Caco-2 (cell line): Measurements from ENCODE around the gene CLSTN2. TPM values are rescaled to one million over a fixed set of nuclear protein-coding genes. Genes with fewer than 3 reads are reported as not detected.

Source experiments
- BruUV-seq: library from RNA; stranded (reverse); fragments of 400-500 nt; replicated peaks from 2 replicates; lab custom pipeline; 2021; lab: Mats Ljungman, UMichigan
- CTCF ChIA-PET: fragments of 300-600 bp; sonication (Branson Sonifier 250); formaldehyde crosslinking; loops from one replicate; lab custom pipeline; 2022; ENCODE audit warnings: antibody characterized with exemption; lab: Charles Lee
- POLR2A ChIA-PET: fragments of 300-600 bp; sonication (Branson Sonifier 250); formaldehyde crosslinking; loops from one replicate; lab custom pipeline; 2022; ENCODE audit warnings: antibody characterized with exemption; lab: Charles Lee
- DNase-seq, 2 experiments: peaks; one replicate each; pipeline versions ENCODE4 v3.0.0 to v3.0.0-alpha.2; 2020 to 2022
- H3K27me3 ChIP-seq: replicated peaks from 2 replicates; pipeline ENCODE4 v1.6.0; 2011; ENCODE audit warnings: low read length; ENCODE audit not compliant: control insufficient read depth, insufficient read depth
- H3K36me3 ChIP-seq: 2 replicates; pipeline ENCODE4 v1.5.1; 2011; ENCODE audit warnings: low read length; ENCODE audit not compliant: control insufficient read depth, insufficient read depth
- H3K4me1 ChIP-seq: fragments of 250-450 bp; sonication (Bioruptor Pico); 2 replicates; pipeline ENCODE4 v1.5.1; 2020; ENCODE audit warnings: mild to moderate bottlenecking
- H3K4me3 ChIP-seq: 2 replicates; pipeline ENCODE4 v1.5.1; 2011; ENCODE audit warnings: low read depth, mild to moderate bottlenecking, control low read depth, low read length
- H3K9me3 ChIP-seq: fragments of 250-450 bp; sonication (Bioruptor Pico); 2 replicates; pipeline ENCODE4 v1.5.1; 2020; ENCODE audit warnings: mild to moderate bottlenecking, moderate library complexity
- H3K27ac Mint-ChIP-seq: one replicate; pipeline ENCODE4 v1.8.0; 2022; ENCODE audit warnings: mixed read lengths; ENCODE audit not compliant: unreplicated experiment
- H3K27me3 Mint-ChIP-seq: one replicate; pipeline ENCODE4 v1.8.0; 2022; ENCODE audit warnings: mixed read lengths; ENCODE audit not compliant: insufficient read depth, unreplicated experiment
- H3K36me3 Mint-ChIP-seq: one replicate; pipeline ENCODE4 v1.8.0; 2022; ENCODE audit warnings: mild to moderate bottlenecking, mixed read lengths; ENCODE audit not compliant: insufficient read depth, unreplicated experiment
- H3K4me1 Mint-ChIP-seq: one replicate; pipeline ENCODE4 v1.8.0; 2022; ENCODE audit warnings: low read depth, mixed read lengths; ENCODE audit not compliant: unreplicated experiment
- H3K4me3 Mint-ChIP-seq: one replicate; pipeline ENCODE4 v1.8.0; 2022; ENCODE audit warnings: mild to moderate bottlenecking, moderate library complexity, mixed read lengths; ENCODE audit not compliant: unreplicated experiment
- H3K9me3 Mint-ChIP-seq: one replicate; pipeline ENCODE4 v1.8.0; 2022; ENCODE audit warnings: mixed read lengths; ENCODE audit not compliant: unreplicated experiment
- CTCF ChIP-seq, 2 experiments: fragments of 200-600 bp in 1 of 2; IDR thresholded peaks; 1 replicate in 1 of 2; 2 replicates in 1 of 2; pipeline versions ENCODE4 v1.5.1 to v1.8.0; 2011 to 2022; ENCODE audit warnings: antibody characterized with exemption in 1 of 2, control low read depth in 1 of 2, inconsistent platforms in 1 of 2, low read depth in 1 of 2, low read length in 1 of 2, mild to moderate bottlenecking in 1 of 2, moderate library complexity in 1 of 2; ENCODE audit not compliant: insufficient read depth in 1 of 2, severe bottlenecking in 1 of 2, unreplicated experiment in 1 of 2
- intact Hi-C: fragments of 100-400 bp; cut with micrococcal nuclease; formaldehyde crosslinking; loops from one replicate; pipeline ENCODE4 v1.10.0; 2022; ENCODE audit not compliant: unreplicated experiment
- total RNA-seq: library from RNA; stranded (reverse); gene quantifications from 2 replicates; pipeline ENCODE4 v1.2.3, GENCODE V29; 2022

CLSTN2 gene
- total RNA-seq, 1 experiment from 2014 or later: 26.1 TPM

DNA sequence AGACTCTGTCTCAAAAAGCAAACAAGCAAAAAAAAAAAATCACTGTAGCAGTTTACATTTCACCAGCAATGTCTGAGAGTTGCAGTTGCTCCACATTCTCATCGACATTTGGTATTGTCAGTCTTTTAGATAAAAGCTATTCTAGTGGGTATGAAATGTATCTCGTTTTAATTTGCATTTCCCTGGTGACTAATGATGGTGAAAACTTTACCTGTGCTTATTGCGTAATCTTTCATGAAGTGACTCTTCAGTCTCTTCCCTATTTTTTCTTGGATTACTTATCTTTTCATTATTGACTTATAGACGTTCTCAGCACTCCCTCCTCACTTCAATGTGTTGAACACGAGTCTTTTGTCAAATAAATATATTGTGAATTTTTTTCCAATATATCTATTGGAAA, 37.2 kb upstream of the CLSTN2 start:
- Mint-ChIP-seq H3K4me1 (no peaks in the 10 kb centered on the region), H3K36me3 (no peaks in the 10 kb centered on the region), H3K9me3 (peaks cover 12% of the 10 kb centered on the region), H3K27me3 (peaks cover 7% of the 10 kb centered on the region), H3K4me3 (no peak overlapping the region), H3K27ac (no peak overlapping the region)
- no peaks in the 10 kb centered on the region for H3K4me1 ChIP-seq
- H3K9me3 ChIP-seq: no peaks in the 10 kb centered on the region
- no peak overlapping the region for H3K4me3 ChIP-seq
- ChIA-PET POLR2A (no interaction called here), CTCF (interaction anchor here (0.7 kb wide), 1 partner anchor 9 kb away, joined by 3 read pairs; no protein-coding TSS in a partner anchor)
- DNase-seq: no peak
- intact Hi-C loops: no loop called here
- BruUV-seq: no TSS peak
- no peaks in the 10 kb centered on the region for H3K27me3 ChIP-seq
- no peaks in the 10 kb centered on the region for H3K36me3 ChIP-seq
- no peak for TF ChIP-seq CTCF (IDR thresholded peaks at IDR 0.05; ENCODE audit: insufficient read depth in 1 of 2, low read depth in 1 of 2, low read length in 1 of 2, severe bottlenecking in 1 of 2, unreplicated experiment in 1 of 2)

DNA sequence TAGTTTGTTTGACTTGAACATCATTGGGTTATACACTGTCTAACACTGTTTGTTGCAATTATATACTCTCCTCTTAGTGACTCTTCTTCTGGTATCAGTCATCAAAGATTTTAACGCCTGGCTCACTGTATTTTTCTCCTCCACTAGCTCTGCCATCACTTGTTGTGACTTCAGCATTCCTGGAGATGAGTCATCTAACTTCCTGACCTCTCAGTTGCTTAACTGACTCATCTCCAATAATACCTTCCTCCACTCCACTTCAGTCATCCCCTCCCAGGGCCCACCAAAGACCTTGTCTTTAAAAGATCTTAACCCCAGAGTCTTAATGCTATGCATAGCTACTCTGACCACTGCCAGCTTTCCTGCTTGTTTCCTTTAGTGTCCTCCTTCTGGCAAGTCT, 28.6 kb upstream of the CLSTN2 start:
- no peak overlapping the region for H3K4me3 ChIP-seq
- no peaks in the 10 kb centered on the region for H3K9me3 Mint-ChIP-seq
- H3K4me1 ChIP-seq: peaks cover 8% of the 10 kb centered on the region
- ChIA-PET CTCF (no interaction called here), POLR2A (no interaction called here)
- intact Hi-C loops: no loop called here
- H3K4me3 Mint-ChIP-seq: no peak overlapping the region
- H3K27me3 Mint-ChIP-seq: peaks cover 11% of the 10 kb centered on the region
- no peaks in the 10 kb centered on the region for H3K36me3 Mint-ChIP-seq
- no peaks in the 10 kb centered on the region for H3K27me3 ChIP-seq
- H3K27ac Mint-ChIP-seq: no peak overlapping the region
- BruUV-seq: no TSS peak
- no peak for DNase-seq
- no peaks in the 10 kb centered on the region for H3K36me3 ChIP-seq
- H3K4me1 Mint-ChIP-seq: no peaks in the 10 kb centered on the region
- no peaks in the 10 kb centered on the region for H3K9me3 ChIP-seq
- TF ChIP-seq CTCF (IDR thresholded peaks at IDR 0.05; ENCODE audit: insufficient read depth in 1 of 2, low read depth in 1 of 2, low read length in 1 of 2, severe bottlenecking in 1 of 2, unreplicated experiment in 1 of 2): no peak

DNA sequence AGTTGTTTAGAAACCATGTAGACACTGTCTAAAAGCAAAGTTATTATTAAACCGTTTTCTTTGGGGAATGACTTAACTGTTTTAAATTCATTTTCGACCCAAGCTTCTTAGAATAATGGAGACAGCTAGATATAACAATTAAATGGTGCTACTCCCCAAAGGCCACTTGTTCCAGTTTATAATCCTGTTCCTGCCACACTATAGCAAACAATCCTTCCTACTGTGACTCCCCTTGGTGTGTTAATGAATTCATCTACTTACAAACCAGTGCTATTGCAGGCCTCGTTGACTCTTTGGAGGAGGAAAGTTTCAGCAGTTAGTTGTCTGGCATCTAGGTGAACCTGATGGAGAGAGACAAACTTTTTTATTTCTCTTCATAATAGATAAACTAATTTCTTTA, 25.2 kb upstream of the CLSTN2 start:
- no peak for TF ChIP-seq CTCF (IDR thresholded peaks at IDR 0.05; ENCODE audit: insufficient read depth in 1 of 2, low read depth in 1 of 2, low read length in 1 of 2, severe bottlenecking in 1 of 2, unreplicated experiment in 1 of 2)
- intact Hi-C loops: no loop called here
- no peaks in the 10 kb centered on the region for H3K4me1 Mint-ChIP-seq
- Histone ChIP-seq H3K4me1 (peaks cover 8% of the 10 kb centered on the region), H3K27me3 (no peaks in the 10 kb centered on the region), H3K4me3 (no peak overlapping the region), H3K9me3 (no peaks in the 10 kb centered on the region), H3K36me3 (no peaks in the 10 kb centered on the region)
- H3K27me3 Mint-ChIP-seq: peaks cover 10% of the 10 kb centered on the region
- H3K9me3 Mint-ChIP-seq: peaks cover 10% of the 10 kb centered on the region
- H3K27ac Mint-ChIP-seq: no peak overlapping the region
- ChIA-PET CTCF (no interaction called here), POLR2A (no interaction called here)
- H3K4me3 Mint-ChIP-seq: no peak overlapping the region
- DNase-seq: no peak
- no TSS peak for BruUV-seq
- no peaks in the 10 kb centered on the region for H3K36me3 Mint-ChIP-seq
